Calu3 (cell line): ENCODE results near the gene GRAMD2A. TPM values are rescaled to one million over a fixed set of nuclear protein-coding genes. Genes with fewer than 3 reads are reported as not detected.

Experiments
- BruUV-seq: library from RNA; stranded (reverse); fragments of 400-500 nt; replicated peaks from 2 replicates; lab custom pipeline; 2021; lab: Mats Ljungman, UMichigan
- CTCF ChIA-PET: fragments of 300-600 bp; sonication (Branson Sonifier 250); formaldehyde crosslinking; loops from one replicate; lab custom pipeline; 2022; ENCODE audit warnings: antibody characterized with exemption; lab: Charles Lee
- DNase-seq: peaks from one replicate; pipeline ENCODE4 v3.0.0; 2022
- H3K27ac Mint-ChIP-seq: one replicate; pipeline ENCODE4 v1.8.0; 2022; ENCODE audit warnings: mixed read lengths; ENCODE audit not compliant: unreplicated experiment
- H3K27me3 Mint-ChIP-seq: one replicate; pipeline ENCODE4 v1.8.0; 2022; ENCODE audit warnings: mixed read lengths; ENCODE audit not compliant: unreplicated experiment
- H3K36me3 Mint-ChIP-seq: one replicate; pipeline ENCODE4 v1.8.0; 2022; ENCODE audit warnings: mild to moderate bottlenecking, moderate library complexity, mixed read lengths; ENCODE audit not compliant: insufficient read depth, unreplicated experiment
- H3K4me1 Mint-ChIP-seq: one replicate; pipeline ENCODE4 v1.8.0; 2022; ENCODE audit warnings: mild to moderate bottlenecking, low read depth, mixed read lengths; ENCODE audit not compliant: unreplicated experiment
- H3K4me3 Mint-ChIP-seq: one replicate; pipeline ENCODE4 v1.8.0; 2022; ENCODE audit warnings: mild to moderate bottlenecking, low read depth, moderate library complexity, mixed read lengths; ENCODE audit not compliant: unreplicated experiment
- H3K9me3 Mint-ChIP-seq: one replicate; pipeline ENCODE4 v1.8.0; 2022; ENCODE audit warnings: low read depth, mixed read lengths; ENCODE audit not compliant: unreplicated experiment
- CTCF ChIP-seq: fragments of 200-600 bp; IDR thresholded peaks from one replicate; pipeline ENCODE4 v1.8.0; 2022; ENCODE audit warnings: antibody characterized with exemption; ENCODE audit not compliant: unreplicated experiment
- intact Hi-C: fragments of 100-400 bp; cut with micrococcal nuclease; formaldehyde crosslinking; loops from one replicate; pipeline ENCODE4 v1.10.0; 2022; ENCODE audit not compliant: unreplicated experiment
- total RNA-seq: library from RNA; stranded (reverse); gene quantifications from 2 replicates; pipeline ENCODE4 v1.2.3, GENCODE V29; 2022

Gene GRAMD2A
- total RNA-seq, 1 experiment from 2014 or later = 2.2 TPM

GRCh38 chr15:72160696-72161245 is 36.8 kb downstream of the GRAMD2A start:
- H3K27me3 Mint-ChIP-seq = no peaks in the 10 kb centered on the region
- no peak overlapping the region for H3K4me3 Mint-ChIP-seq
- TF ChIP-seq CTCF = no peak
- no TSS peak for BruUV-seq
- H3K9me3 Mint-ChIP-seq = no peaks in the 10 kb centered on the region
- peaks cover 2% of the 10 kb centered on the region for H3K4me1 Mint-ChIP-seq
- H3K36me3 Mint-ChIP-seq = peaks cover 7% of the 10 kb centered on the region
- H3K27ac Mint-ChIP-seq = no peak overlapping the region
- intact Hi-C loops = no loop called here
- CTCF ChIA-PET = no interaction called here
- no peak for DNase-seq

GRCh38 chr15:72156928-72157327 is 40.7 kb downstream of the GRAMD2A start:
- no TSS peak for BruUV-seq
- TF ChIP-seq CTCF = no peak
- Mint-ChIP-seq H3K4me1 (peaks cover 22% of the 10 kb centered on the region), H3K4me3 (no peak overlapping the region), H3K27me3 (no peaks in the 10 kb centered on the region), H3K9me3 (no peaks in the 10 kb centered on the region), H3K27ac (no peak overlapping the region), H3K36me3 (peaks cover 15% of the 10 kb centered on the region)
- CTCF ChIA-PET = interaction anchor here (1.1 to 2.6 kb wide), 4 partner anchors 39 to 413 kb away, joined by 3 to 23 read pairs (median 10); partner anchors contain the start of genes MYO9A and SENP8
- DNase-seq = no peak
- intact Hi-C loops = loop anchor here (10.0 kb wide), 3 partner anchors 112 to 712 kb away; no protein-coding TSS in a partner anchor

- Mint-ChIP-seq H3K4me1 (peaks cover 22% of the 10 kb centered on the region), H3K27me3 (no peaks in the 10 kb centered on the region), H3K36me3 (peaks cover 15% of the 10 kb centered on the region), H3K4me3 (peak overlapping the region; percentile 79), H3K27ac (peak overlapping the region; percentile 63), H3K9me3 (no peaks in the 10 kb centered on the region)
- intact Hi-C loops = loop anchor here (1.0 to 10.0 kb wide), 5 partner anchors 111 to 711 kb away; no protein-coding TSS in a partner anchor
- peak; percentile 91 for DNase-seq
- CTCF ChIA-PET = interaction anchor here (0.5 to 2.6 kb wide), 9 partner anchors 38 to 412 kb away, joined by 3 to 23 read pairs (median 4); partner anchors contain the start of genes MYO9A and SENP8
- BruUV-seq = TSS peak; percentile 78
- peak; percentile 90 for TF ChIP-seq CTCF
Observed at GRCh38 chr15:72155635-72156616, 41.7 kb downstream of the GRAMD2A start.

GRCh38 chr15:72155003-72155621 is 42.5 kb downstream of the GRAMD2A start:
- CTCF ChIA-PET = interaction anchor here (1.0 to 2.6 kb wide), 3 partner anchors 41 to 411 kb away, joined by 4 to 23 read pairs (median 16); no protein-coding TSS in a partner anchor
- DNase-seq = peak; percentile 94
- H3K4me1 Mint-ChIP-seq = peaks cover 22% of the 10 kb centered on the region
- intact Hi-C loops = loop anchor here (1.0 to 10.0 kb wide), 5 partner anchors 110 to 710 kb away; no protein-coding TSS in a partner anchor
- no TSS peak for BruUV-seq
- H3K36me3 Mint-ChIP-seq = peaks cover 15% of the 10 kb centered on the region
- peak overlapping the region; percentile 63 for H3K27ac Mint-ChIP-seq
- H3K4me3 Mint-ChIP-seq = peak overlapping the region; percentile 79
- no peaks in the 10 kb centered on the region for H3K27me3 Mint-ChIP-seq
- TF ChIP-seq CTCF = no peak
- no peaks in the 10 kb centered on the region for H3K9me3 Mint-ChIP-seq
